Suprapubic skin (tissue), 4 donors: ENCODE results near the gene CASP4.
A peak's percentile ranks its signal among the peaks of the same experiment; 100 is the strongest.

ENCODE experiments used
- EP300 ChIP-seq: sonication (generic); formaldehyde crosslinking; IDR thresholded peaks from one replicate; pipeline ENCODE4 v1.6.1; 2017; ENCODE audit warnings: antibody characterized with exemption
- POLR2A ChIP-seq, 2 donors: fragments of 450-650 bp; IDR thresholded peaks; one replicate each; pipeline ENCODE4 v1.6.1; 2017; ENCODE audit warnings: antibody characterized with exemption in 2 of 2, mild to moderate bottlenecking in 2 of 2, moderate library complexity in 2 of 2
- POLR2AphosphoS5 ChIP-seq, 3 donors: sonication (generic); formaldehyde crosslinking; IDR thresholded peaks; one replicate each; pipeline ENCODE4 v1.6.1; 2017; ENCODE audit warnings: antibody characterized with exemption in 3 of 3
- TF ChIP-seq, protein P1 (sequence below), 2 donors: fragments of 200-600 bp in 1 of 2; fragments of 450-650 bp in 1 of 2; sonication (generic) in 1 of 2; IDR thresholded peaks; one replicate each; pipeline ENCODE4 v1.5.1; 2016 to 2019; ENCODE audit warnings: antibody characterized with exemption in 2 of 2, mild to moderate bottlenecking in 1 of 2, moderate library complexity in 1 of 2

DNA sequence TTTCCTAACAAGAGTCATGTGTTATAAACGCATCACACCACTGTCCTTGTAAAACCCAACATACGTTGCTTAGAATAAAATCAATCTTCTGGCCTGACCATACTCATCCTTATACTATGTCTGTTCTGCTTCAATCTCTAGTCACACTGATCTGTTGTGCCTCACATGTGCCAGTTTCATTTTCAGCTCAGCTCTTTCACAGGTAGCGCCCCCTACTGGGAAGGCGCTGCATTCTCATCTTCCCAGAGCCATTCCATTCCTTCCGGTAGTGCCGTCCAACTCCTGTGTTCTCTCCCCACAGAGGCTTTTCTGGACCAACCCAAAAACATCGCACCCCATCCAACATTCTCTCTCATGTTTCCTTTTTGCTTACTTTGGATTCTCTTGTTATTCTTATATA, 32.4 kb upstream of the CASP4 start:
- TF ChIP-seq POLR2A (IDR thresholded peaks at IDR 0.05) (no peak), EP300 (no peak), POLR2AphosphoS5 (IDR thresholded peaks at IDR 0.05) (no peak)
- TF ChIP-seq, protein P1, sequence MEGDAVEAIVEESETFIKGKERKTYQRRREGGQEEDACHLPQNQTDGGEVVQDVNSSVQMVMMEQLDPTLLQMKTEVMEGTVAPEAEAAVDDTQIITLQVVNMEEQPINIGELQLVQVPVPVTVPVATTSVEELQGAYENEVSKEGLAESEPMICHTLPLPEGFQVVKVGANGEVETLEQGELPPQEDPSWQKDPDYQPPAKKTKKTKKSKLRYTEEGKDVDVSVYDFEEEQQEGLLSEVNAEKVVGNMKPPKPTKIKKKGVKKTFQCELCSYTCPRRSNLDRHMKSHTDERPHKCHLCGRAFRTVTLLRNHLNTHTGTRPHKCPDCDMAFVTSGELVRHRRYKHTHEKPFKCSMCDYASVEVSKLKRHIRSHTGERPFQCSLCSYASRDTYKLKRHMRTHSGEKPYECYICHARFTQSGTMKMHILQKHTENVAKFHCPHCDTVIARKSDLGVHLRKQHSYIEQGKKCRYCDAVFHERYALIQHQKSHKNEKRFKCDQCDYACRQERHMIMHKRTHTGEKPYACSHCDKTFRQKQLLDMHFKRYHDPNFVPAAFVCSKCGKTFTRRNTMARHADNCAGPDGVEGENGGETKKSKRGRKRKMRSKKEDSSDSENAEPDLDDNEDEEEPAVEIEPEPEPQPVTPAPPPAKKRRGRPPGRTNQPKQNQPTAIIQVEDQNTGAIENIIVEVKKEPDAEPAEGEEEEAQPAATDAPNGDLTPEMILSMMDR (IDR thresholded peaks at IDR 0.05): peak in 1 of 2 donors; percentile 17
